Rectal smooth muscle tissue (tissue), 1 donor: ENCODE results near the gene ABHD1.
"Not testable (repeated sequence)": the region's sequence is repeated elsewhere in the genome, so short reads cannot be mapped to it uniquely, and the experiment has no call there.

Experiments used
- H3K27ac ChIP-seq: one replicate; pipeline ENCODE4 v1.7.0; 2013; ENCODE audit warnings: low read depth, low read length, inconsistent platforms
- H3K27me3 ChIP-seq: one replicate; pipeline ENCODE4 v1.7.0; 2013; ENCODE audit warnings: low read length; ENCODE audit not compliant: control insufficient read depth, insufficient read depth
- H3K36me3 ChIP-seq: one replicate; pipeline ENCODE4 v1.7.0; 2013; ENCODE audit warnings: low read length; ENCODE audit not compliant: control insufficient read depth, insufficient read depth
- H3K4me1 ChIP-seq: one replicate; pipeline ENCODE4 v1.7.0; 2013; ENCODE audit warnings: low read length; ENCODE audit not compliant: control insufficient read depth, insufficient read depth
- H3K4me3 ChIP-seq: one replicate; pipeline ENCODE4 v1.7.0; 2013; ENCODE audit warnings: low read length
- H3K9ac ChIP-seq: one replicate; pipeline ENCODE4 v1.7.0; 2013; ENCODE audit warnings: low read length

ABHD1 gene

DNA sequence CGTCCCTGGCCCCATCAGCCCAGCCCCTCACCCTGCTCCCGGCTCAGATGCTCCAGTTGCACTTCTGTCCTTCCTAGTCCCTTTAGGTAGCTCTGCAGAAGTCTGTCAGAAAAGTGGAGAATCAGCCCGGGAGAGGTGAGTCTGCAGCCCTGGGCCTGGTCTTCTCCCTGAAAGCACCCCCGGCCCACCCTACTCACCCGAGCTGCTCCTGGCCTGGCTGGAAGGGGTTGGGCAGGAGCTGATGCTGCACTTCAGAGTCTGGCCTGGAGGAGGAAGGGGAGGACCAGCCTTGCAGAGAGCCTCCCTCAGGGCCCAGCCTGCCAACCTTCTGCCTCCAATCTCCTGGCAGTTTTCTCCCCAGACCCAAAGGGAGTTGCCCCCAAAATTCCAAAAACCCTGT is 21.3 kb upstream of the ABHD1 start:
- Histone ChIP-seq H3K4me1 (no peaks in the 10 kb centered on the region), H3K27me3 (no peaks in the 10 kb centered on the region), H3K9ac (no peak overlapping the region), H3K36me3 (no peaks in the 10 kb centered on the region), H3K27ac (no peak overlapping the region), H3K4me3 (no peak overlapping the region)

DNA sequence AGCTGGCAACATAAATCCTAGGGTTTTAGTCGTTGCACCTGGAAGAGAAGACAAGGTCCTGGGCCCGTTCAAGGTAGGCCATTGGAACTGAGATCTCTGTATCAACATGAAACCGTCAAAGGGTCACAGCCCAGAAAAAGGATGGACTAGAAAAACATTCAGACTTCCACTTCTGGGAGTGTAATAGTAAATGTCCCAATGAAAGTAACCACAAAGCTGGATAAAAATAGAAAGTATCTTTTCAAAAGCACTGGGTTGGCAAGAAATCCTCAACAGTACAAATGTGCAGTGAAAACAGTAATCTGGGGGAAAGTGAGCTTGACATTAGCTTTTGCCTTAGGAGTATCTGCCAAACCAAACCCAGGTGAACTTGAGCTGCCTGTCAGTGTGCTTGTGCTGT is 17.6 kb upstream of the ABHD1 start:
- Histone ChIP-seq H3K4me3 (no peak overlapping the region), H3K27me3 (no peaks in the 10 kb centered on the region), H3K27ac (no peak overlapping the region), H3K36me3 (no peaks in the 10 kb centered on the region), H3K4me1 (no peaks in the 10 kb centered on the region), H3K9ac (no peak overlapping the region)

DNA sequence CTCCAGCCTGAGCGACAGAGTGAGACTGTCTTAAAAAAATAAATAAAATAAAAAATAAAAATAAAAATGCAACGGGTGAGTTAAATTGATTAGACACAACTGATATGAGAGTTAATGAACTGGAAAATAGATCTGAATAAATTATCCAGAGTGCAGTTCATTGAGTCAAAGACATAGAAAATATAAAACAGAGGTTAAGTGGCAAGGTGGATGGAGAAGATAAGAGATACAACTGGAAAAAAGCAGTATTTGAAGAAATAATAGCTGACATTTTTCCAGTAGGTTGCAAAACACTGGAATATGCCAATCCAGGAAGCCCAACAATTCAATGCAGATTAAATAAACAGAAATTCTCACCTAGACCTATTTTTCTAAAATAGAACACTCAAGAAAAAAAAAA is 15.4 kb upstream of the ABHD1 start:
- Histone ChIP-seq H3K4me1 (no peaks in the 10 kb centered on the region), H3K27me3 (no peaks in the 10 kb centered on the region), H3K4me3 (no peak overlapping the region)

DNA sequence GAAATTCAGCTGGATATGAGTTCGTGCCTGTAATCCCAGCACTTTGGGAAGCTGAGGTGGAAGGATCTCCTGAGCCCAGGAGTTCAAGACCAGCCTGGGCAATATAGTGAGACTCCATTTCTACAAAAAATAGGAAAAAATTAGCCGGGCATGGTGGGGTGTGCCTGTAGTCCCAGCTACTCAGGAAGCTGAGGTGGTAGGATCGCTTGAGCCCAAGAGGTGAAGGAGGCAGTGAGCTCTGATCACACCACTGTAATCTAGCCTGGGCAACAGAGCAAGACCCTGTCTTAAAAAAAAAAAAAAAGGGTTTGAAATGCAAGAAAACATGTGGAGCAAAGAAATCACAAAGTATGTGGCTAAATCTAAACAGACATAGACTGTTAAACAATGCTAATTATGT is 14.5 kb upstream of the ABHD1 start:
- Histone ChIP-seq H3K9ac (no peak overlapping the region), H3K36me3 (no peaks in the 10 kb centered on the region), H3K27ac (no peak overlapping the region), H3K4me1 (no peaks in the 10 kb centered on the region), H3K27me3 (no peaks in the 10 kb centered on the region), H3K4me3 (no peak overlapping the region)

More for the DNA sequence above, 15.4 kb upstream of the ABHD1 start:
- H3K9ac ChIP-seq, result no peak overlapping the region
- H3K36me3 ChIP-seq, result no peaks in the 10 kb centered on the region
- H3K27ac ChIP-seq, result no peak overlapping the region

DNA sequence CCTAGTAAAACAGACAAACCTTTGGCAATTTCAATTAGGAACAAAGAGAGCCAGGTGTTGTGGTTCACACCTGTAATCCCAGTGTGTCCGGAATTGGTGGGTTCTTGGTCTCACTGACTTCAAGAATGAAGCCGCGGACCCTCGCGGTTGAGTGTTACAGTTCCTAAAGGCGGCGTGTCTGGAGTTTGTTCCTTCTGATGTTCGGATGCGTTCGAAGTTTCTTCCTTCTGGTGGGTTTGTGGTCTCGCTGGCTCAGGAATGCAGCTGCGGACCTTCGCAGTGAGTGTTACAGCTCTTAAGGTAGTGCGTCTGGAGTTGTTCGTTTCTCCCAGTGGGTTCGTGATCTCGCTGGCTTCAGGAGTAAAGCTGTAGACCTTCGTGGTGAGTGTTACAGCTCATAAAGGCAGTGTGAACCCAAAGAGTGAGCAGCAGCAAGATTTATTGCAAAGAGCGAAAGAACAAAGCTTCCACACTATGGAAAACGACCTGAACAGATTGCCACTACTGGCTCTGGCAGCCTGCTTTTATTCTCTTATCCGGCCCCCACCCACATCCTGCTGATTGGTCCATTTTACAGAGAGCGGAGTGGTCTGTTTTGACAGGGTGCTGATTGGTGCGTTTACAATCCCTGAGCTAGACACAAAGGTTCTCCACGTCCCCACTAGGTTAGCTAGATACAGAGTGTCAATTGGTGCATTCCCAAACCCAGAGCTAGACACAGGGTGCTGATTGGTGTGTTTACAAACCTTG is 12.8 kb upstream of the ABHD1 start:
- H3K4me1 ChIP-seq, H3K4me3 ChIP-seq, H3K9ac ChIP-seq, H3K27me3 ChIP-seq, H3K27ac ChIP-seq, H3K36me3 ChIP-seq: not testable (repeated sequence)

DNA sequence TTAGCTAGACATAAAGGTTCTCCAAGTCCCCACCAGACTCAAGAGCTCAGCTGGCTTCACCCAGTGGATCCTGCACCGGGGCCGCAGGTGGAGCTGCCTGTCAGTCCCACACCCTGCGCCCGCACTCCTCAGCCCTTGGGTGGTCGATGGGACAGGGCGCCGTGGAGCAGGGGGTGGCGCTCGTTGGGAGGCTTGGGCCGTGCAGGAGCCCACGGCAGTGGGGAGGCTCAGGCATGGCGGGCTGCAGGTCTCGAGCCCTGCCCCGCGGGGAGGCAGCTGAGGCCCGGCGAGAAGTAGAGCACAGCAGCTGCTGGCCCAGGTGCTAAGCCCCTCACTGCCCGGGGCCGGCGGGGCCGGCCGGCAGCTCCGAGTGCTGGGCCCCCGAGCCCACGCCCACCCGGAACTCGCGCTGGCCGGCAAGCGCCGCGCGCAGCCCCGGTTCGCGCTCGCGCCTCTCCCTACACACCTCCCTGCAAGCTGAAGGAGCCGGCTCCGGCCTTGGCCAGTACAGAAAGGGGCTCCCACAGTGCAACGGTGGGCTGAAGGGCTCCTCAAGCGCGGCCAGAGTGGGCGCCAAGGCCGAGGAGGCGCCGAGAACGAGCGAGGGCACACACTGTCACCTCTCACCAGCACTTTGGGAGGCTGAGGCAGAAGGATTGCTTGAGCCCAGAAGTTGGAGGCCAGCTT is 12.1 kb upstream of the ABHD1 start:
- H3K4me1 ChIP-seq, H3K27ac ChIP-seq, H3K4me3 ChIP-seq, H3K27me3 ChIP-seq, H3K9ac ChIP-seq, H3K36me3 ChIP-seq: not testable (repeated sequence)

DNA sequence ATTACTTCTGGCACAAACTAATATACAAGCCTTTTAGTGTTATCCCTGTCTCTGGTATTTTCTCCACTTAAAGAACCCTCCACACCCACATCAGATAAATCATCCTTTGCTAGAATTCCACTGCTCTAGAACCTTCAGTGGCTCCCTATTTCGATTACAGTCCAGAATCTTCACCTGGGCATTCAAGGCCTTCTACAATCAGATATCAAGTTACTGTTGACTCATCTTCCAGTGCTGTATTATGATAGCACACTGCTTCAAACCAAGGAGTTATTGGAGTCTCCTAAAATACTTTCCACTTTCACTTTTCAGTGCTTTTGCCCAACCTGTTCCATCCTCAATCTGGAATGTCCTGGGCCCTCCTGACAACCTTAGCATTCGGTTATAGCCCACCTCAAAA is 8.1 kb upstream of the ABHD1 start:
- no peaks in the 10 kb centered on the region for H3K4me1 ChIP-seq
- peaks cover 7% of the 10 kb centered on the region for H3K27me3 ChIP-seq
- H3K36me3 ChIP-seq, result no peaks in the 10 kb centered on the region
- no peak overlapping the region for H3K4me3 ChIP-seq
- no peak overlapping the region for H3K9ac ChIP-seq
- H3K27ac ChIP-seq, result no peak overlapping the region

DNA sequence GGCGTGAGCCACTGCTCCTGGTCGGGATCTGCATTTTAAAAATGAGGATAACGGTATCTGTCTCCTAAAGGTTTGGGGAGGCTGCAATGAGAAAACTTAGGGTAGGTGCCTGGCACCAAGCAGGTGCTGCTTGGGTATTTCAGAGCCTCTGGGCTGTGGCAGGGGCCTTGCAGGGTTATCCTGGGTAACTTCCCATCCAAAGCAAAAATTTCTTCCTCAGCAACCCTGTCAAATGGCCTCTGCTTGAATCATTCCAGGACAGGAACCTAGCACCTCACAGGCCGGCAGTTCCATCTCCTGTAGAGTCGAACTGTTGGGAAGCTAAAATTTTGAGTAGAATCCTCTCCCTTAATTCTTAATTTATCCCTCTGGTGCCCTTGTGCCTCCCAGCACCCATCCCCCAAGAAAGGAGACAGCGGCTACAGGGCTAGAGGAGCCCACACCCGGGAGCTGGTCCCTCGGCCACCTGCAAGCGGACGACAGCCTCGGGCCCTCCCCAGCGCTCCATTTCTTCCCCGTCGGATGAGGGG is 5.6 kb upstream of the ABHD1 start:
- Histone ChIP-seq H3K9ac (no peak overlapping the region), H3K27ac (no peak overlapping the region), H3K4me1 (no peaks in the 10 kb centered on the region), H3K27me3 (peaks cover 7% of the 10 kb centered on the region), H3K4me3 (peak overlapping the region; percentile 63), H3K36me3 (no peaks in the 10 kb centered on the region)

DNA sequence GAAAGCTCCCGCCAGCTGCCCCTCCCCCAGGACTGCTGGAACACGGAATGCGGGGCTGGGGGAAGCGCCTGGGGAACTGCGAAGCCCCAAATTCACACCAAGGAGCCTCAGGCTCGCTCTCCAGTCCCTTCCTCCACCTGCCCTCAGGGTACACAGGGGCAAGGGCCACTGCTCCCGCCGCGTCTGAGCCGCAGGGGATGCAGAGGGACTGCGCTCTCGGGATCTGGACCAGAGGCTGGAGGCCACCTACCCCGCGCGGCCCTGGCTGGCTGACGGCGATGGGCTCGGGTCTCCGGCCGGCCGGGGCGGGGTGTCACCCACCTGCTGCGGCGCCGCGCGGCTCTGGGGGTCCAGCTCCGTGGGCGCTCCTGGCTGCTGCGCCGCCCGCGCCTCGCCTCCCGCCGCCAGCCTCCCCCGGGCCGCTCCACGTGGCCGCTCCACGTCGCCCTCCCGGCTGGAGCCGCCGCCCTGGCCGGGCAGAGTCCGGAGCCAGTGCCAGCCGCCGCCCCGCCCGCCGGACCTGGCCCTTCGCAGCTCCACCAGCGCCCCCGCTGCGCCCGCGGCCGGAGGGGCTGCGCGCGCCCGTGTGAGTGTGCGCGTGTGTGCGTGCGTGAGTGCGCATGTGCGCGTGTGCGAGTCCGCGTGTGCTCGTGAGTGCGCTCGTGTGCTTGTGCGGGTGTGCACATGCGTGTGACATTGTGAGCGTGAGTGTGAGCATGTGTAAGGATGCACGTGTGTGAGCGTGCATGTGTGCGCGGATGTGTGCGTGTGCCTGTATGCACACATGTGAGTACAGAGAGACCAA is 4.9 kb upstream of the ABHD1 start, which contains the start of gene CGREF1:
TSS of gene CGREF1 (minus strand) at position 604 of the 805 bp plus-strand sequence. CDS start 14,762 bp downstream, outside the sequence.
- no peak within 1 kb of the TSS for H3K9ac ChIP-seq
- H3K27ac ChIP-seq, result no peak within 1 kb of the TSS
- H3K27me3 ChIP-seq, result peaks cover 7% of the 10 kb centered on the region
- H3K4me1 ChIP-seq, result no peaks in the 10 kb centered on the region
- peak within 1 kb of the TSS; percentile 63 for H3K4me3 ChIP-seq
- H3K36me3 ChIP-seq, result no peaks in the 10 kb centered on the region

DNA sequence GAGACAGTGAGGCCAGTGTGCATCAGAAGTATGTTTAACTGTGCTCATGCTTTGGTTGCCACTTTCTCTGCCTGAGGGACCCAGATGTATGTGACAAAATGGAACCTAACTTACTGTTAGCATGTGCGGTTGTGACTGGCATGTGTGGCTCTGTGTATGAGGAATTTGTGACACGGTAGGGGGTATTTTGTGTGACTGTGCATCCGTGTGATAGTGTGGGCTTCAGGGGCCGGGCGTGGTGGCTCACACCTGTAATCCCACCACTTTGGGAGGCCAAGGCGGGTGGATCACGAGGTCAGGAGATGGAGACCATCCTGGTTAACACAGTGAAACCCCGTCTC is 4.3 kb upstream of the ABHD1 start:
- not testable (repeated sequence) for H3K4me1 ChIP-seq, H3K27me3 ChIP-seq
- peak overlapping the region; percentile 63 for H3K4me3 ChIP-seq

DNA sequence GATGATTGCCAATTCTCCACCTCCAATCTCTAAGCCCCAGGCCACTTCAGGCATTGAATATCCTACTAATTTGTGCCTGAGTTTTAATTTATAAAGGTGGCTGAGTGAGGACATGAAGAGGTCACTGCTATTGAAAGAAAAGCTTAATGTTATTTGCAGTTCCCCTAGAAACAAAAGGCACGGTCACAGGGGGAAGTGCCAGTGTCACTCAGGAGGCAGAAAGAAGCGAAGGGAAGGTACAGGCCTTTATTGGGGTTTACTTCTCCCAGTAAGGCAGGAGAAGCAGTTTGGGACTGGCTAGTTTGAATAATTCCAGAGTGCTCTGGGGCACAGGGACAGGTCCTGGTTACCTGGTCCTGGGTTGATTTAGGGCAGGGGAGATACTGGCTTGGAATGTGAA is 1.7 kb upstream of the ABHD1 start:
- Histone ChIP-seq H3K27ac (no peak overlapping the region), H3K36me3 (no peaks in the 10 kb centered on the region), H3K27me3 (peaks cover 7% of the 10 kb centered on the region), H3K4me3 (no peak overlapping the region), H3K9ac (no peak overlapping the region), H3K4me1 (no peaks in the 10 kb centered on the region)

More for the DNA sequence above, 4.3 kb upstream of the ABHD1 start:
- not testable (repeated sequence) for H3K27ac ChIP-seq, H3K9ac ChIP-seq, H3K36me3 ChIP-seq

DNA sequence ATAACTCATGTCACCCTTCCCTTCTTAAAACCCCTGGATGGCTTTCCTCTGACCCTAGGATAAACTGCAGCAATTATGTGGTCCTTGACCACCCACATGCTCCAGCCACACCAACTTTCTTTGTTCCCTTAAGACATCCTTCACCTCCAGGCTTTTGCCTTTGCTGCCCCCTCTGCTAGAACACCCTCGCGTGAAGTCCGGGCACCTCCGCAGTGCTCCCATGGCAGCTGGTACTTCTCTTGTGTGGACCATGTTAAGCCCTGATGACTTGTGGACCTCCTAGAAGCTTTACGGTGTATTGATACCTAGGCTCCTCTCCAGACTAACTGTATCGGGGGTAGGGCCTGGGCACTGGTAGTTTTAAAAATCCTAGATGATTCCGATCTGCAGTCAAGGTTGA is 824 bp upstream of the ABHD1 start:
- no peaks in the 10 kb centered on the region for H3K36me3 ChIP-seq
- no peak overlapping the region for H3K9ac ChIP-seq
- H3K4me3 ChIP-seq, result peak overlapping the region; percentile 74
- no peaks in the 10 kb centered on the region for H3K4me1 ChIP-seq
- H3K27ac ChIP-seq, result no peak overlapping the region
- H3K27me3 ChIP-seq, result peaks cover 7% of the 10 kb centered on the region
